Gastrocnemius medialis (tissue), 4 donors: ENCODE data around the gene PEX6.

Experiments used
- CTCF ChIP-seq, 5 experiments: fragments of 450-650 bp in 3 of 5; fragments of 200-600 bp in 2 of 5; sonication (generic) in 2 of 5; IDR thresholded peaks in 4 of 5; conservative IDR thresholded peaks in 1 of 5; 1 replicate in 4 of 5; 2 replicates in 1 of 5; pipeline ENCODE4 v1.5.1; 2016 to 2019; ENCODE audit warnings: antibody characterized with exemption in 5 of 5, mild to moderate bottlenecking in 3 of 5, moderate library complexity in 3 of 5
- POLR2A ChIP-seq, 2 donors: fragments of 450-650 bp; IDR thresholded peaks; one replicate each; pipeline ENCODE4 v1.6.1; 2017; ENCODE audit warnings: antibody characterized with exemption in 2 of 2, mild to moderate bottlenecking in 2 of 2, moderate library complexity in 2 of 2

- no peak for TF ChIP-seq CTCF (IDR thresholded peaks at IDR 0.05 in 4 of 5, conservative IDR thresholded peaks at IDR 0.05 in 1 of 5)
- no peak for TF ChIP-seq POLR2A (IDR thresholded peaks at IDR 0.05)
Observed at GRCh38 chr6:42996513-42996912, 17.5 kb upstream of the PEX6 start.
